ENCODE data around the gene LHFPL2. TPM values are rescaled to one million over a fixed set of nuclear protein-coding genes. Genes with fewer than 3 reads are reported as not detected.

The LHFPL2 gene
- total RNA-seq, 6 experiments from 2014 or later = 14.4 to 18.9 (median 16.7) TPM

DNA sequence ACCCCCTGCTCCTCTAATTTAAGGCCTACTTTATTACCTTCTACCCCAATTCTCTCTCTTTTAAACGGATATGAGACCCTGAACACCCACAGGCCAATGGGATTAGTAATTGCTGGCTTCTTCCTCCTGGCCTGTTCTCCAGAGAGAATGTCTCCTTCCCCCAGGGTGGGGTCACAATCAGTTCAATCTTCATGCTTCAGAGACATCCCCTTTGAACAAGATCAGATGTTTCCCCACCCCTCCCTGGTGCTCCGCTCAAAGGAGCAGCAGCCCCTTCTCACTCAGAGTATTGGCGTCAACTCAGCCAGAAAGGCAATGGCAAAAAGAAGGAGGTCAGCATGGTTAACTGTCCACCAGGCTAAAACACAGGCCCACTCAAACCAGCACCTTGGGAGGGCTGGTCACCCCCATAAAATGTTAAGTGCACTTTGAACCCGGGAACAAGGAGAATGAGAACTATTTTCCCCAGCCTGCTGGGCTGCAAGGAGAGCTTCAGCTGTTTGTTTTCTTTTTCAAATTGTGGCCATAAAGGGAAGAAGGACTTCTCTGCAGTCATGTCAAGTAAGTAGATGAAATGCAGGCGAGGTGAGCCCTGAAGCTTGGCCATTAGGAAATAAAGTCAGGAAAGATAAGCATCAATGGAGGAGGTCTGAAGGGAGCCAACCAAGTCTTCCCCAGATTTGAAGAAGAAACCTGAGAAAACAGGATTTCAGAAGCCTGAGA, 20.1 kb downstream of the LHFPL2 start:
- Mint-ChIP-seq H3K4me3 (no peak overlapping the region; the same call in 1 of the 2 replicates), H3K27ac (peak overlapping the region; percentile 72), H3K9me3 (no peaks in the 10 kb centered on the region), H3K27me3 (ENCODE audit: insufficient read depth) (peaks cover 5% of the 10 kb centered on the region), H3K4me1 (ENCODE audit: low read depth) (peaks cover 42% of the 10 kb centered on the region), H3K36me3 (ENCODE audit: low read depth) (peaks cover 32% of the 10 kb centered on the region)
- TF ChIP-seq, protein P1, sequence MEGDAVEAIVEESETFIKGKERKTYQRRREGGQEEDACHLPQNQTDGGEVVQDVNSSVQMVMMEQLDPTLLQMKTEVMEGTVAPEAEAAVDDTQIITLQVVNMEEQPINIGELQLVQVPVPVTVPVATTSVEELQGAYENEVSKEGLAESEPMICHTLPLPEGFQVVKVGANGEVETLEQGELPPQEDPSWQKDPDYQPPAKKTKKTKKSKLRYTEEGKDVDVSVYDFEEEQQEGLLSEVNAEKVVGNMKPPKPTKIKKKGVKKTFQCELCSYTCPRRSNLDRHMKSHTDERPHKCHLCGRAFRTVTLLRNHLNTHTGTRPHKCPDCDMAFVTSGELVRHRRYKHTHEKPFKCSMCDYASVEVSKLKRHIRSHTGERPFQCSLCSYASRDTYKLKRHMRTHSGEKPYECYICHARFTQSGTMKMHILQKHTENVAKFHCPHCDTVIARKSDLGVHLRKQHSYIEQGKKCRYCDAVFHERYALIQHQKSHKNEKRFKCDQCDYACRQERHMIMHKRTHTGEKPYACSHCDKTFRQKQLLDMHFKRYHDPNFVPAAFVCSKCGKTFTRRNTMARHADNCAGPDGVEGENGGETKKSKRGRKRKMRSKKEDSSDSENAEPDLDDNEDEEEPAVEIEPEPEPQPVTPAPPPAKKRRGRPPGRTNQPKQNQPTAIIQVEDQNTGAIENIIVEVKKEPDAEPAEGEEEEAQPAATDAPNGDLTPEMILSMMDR (IDR thresholded peaks at IDR 0.05) = no peak
- no peak for DNase-seq

DNA sequence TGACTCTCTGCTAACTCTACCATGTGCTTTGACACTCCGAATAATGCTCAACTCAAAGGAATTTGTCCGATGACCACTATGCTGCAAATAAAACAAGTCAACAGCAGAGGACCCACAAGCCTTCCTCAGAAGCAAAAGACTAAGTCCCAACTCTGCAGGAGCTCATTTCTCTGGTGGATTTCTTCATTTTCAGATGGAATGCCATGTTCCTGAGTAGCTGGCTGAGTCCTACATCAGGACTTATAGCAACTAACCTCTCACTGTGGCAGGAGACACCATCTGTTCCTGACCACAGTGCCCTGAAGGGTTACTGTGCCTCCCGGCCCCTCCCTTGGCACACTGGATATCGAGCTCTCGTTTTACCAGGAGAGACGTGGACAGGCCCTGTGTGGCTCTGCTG, 20.8 kb downstream of the LHFPL2 start:
- peak overlapping the region; percentile 72 for H3K27ac Mint-ChIP-seq
- DNase-seq = peak; percentile 71
- peaks cover 44% of the 10 kb centered on the region for H3K4me1 Mint-ChIP-seq (ENCODE audit: low read depth)
- H3K9me3 Mint-ChIP-seq = no peaks in the 10 kb centered on the region
- H3K27me3 Mint-ChIP-seq (ENCODE audit: insufficient read depth) = peaks cover 5% of the 10 kb centered on the region
- peaks cover 31% of the 10 kb centered on the region for H3K36me3 Mint-ChIP-seq (ENCODE audit: low read depth)
- TF ChIP-seq, protein P1 (IDR thresholded peaks at IDR 0.05) = no peak
- H3K4me3 Mint-ChIP-seq = peak overlapping the region; percentile 43; the same call in 1 of the 2 replicates

DNA sequence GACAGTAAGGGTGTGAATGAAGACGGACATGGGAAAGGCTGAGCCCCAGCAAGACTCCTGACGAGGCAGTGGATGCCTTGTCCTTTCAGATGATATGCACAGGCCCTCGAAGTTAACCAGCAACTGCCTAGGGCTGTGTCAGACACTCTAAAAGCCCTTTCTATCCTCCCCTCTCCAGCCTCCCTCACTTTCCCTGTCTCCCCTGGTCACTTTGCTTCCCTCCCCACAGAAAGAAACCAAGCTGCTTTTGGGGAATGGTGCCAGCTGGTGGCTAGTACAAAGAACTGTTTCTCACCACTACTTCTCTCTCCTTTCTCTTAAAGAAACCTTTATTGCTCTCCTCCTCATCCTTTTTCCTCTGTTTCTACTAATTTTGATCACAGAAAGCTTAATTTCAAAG, 21.4 kb downstream of the LHFPL2 start:
- TF ChIP-seq, protein P1 (IDR thresholded peaks at IDR 0.05) = peak; percentile 70
- no peak for DNase-seq
- Mint-ChIP-seq H3K27ac (peak overlapping the region; percentile 72), H3K27me3 (ENCODE audit: insufficient read depth) (peaks cover 2% of the 10 kb centered on the region), H3K9me3 (no peaks in the 10 kb centered on the region), H3K36me3 (ENCODE audit: low read depth) (peaks cover 25% of the 10 kb centered on the region), H3K4me3 (peak overlapping the region; percentile 43; the same call in 1 of the 2 replicates), H3K4me1 (ENCODE audit: low read depth) (peaks cover 50% of the 10 kb centered on the region)

DNA sequence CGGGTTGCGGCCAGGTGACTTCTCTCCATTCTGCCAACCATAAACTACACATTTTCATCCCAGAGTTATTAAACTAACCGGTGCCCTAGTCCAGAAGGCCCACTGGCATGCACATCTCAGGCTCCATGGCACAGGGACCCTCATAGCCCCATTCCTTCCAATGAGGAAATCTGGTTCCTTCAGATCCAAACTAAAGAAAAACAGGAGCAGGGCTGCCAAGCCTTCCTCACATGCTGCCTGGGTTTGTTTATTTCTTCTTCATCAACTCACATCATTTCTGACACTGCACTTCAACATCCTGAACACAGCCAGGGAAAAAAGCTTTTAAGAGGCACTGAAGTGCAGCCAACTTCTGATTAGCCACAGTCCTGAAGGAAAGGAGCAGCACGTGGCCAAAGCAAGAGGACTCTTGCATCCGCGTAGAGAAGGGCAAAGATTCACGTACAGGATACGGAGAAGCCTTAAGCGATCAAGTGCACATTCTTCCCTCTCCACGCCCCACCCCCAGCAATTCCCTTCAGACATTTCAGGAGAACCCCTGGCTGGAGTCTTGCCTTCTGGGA, 22.5 kb downstream of the LHFPL2 start:
- H3K4me1 Mint-ChIP-seq (ENCODE audit: low read depth) = peaks cover 58% of the 10 kb centered on the region
- no peak overlapping the region for H3K4me3 Mint-ChIP-seq
- peaks cover 2% of the 10 kb centered on the region for H3K27me3 Mint-ChIP-seq (ENCODE audit: insufficient read depth)
- peaks cover 24% of the 10 kb centered on the region for H3K36me3 Mint-ChIP-seq (ENCODE audit: low read depth)
- H3K27ac Mint-ChIP-seq = no peak overlapping the region
- TF ChIP-seq, protein P1 (IDR thresholded peaks at IDR 0.05) = no peak
- no peaks in the 10 kb centered on the region for H3K9me3 Mint-ChIP-seq
- no peak for DNase-seq

DNA sequence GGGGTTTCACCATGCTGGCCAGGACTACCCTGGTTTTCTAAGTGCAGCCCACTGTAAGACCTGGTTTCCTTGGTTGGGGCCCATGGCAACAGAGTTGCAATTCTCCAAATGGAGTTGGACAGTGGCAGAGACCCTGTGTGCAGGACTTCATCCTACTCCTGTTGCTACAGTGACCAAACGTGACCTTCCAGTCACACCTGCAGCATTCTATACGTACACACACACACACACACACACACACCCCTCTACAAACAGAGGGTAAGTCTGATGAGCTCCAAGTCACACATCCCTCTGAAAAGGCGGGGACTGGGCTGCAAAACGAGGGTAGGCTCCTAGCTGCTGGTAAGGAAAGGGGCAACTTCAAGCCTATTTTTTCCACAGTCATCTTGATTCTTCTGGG, 23.6 kb downstream of the LHFPL2 start:
- Mint-ChIP-seq H3K27ac (no peak overlapping the region), H3K4me3 (no peak overlapping the region), H3K36me3 (ENCODE audit: low read depth) (peaks cover 33% of the 10 kb centered on the region), H3K4me1 (ENCODE audit: low read depth) (peaks cover 55% of the 10 kb centered on the region), H3K27me3 (ENCODE audit: insufficient read depth) (peaks cover 2% of the 10 kb centered on the region), H3K9me3 (peaks cover 6% of the 10 kb centered on the region)
- TF ChIP-seq, protein P1 (IDR thresholded peaks at IDR 0.05) = no peak
- DNase-seq = no peak

Data from HFFc6 (cell line).